Measurements from ENCODE around the gene UGDH.

- TF ChIP-seq POLR2A (IDR thresholded peaks at IDR 0.05; ENCODE audit: low read length) (no peak), MAZ (IDR thresholded peaks at IDR 0.05; ENCODE audit: borderline replicate concordance, low read depth, low read length) (no peak), CEBPB (IDR thresholded peaks at IDR 0.05) (no peak), CTCF (IDR thresholded peaks at IDR 0.05) (no peak), KDM5A (IDR thresholded peaks at IDR 0.05) (no peak), ELK1 (IDR thresholded peaks at IDR 0.05; ENCODE audit: low read depth, low read length) (no peak)
These were observed 2.9 kb downstream of the UGDH start for GRCh38 chr4:39524161-39524957.
